GM11168 (cell line): Measurements from ENCODE around the gene GNL2.

Experiments
- in situ Hi-C: fragments of 300-500 bp; cut with MboI; formaldehyde crosslinking; loops from one replicate; pipeline ENCODE4 v1.12.0; 2022; ENCODE audit warnings: low sequenced_read_pairs; ENCODE audit not compliant: unreplicated experiment

Gene GNL2

GRCh38 chr1:37595440-37596181 is at the start of gene GNL2:
Gene GNL2 (minus strand): TSS chr1:37595937. CDS start chr1:37595822, 115 bp downstream.
- in situ Hi-C loops = no loop called here

- in situ Hi-C loops = no loop called here
These were observed 45.3 kb upstream of the GNL2 start for GRCh38 chr1:37641059-37641458.

- in situ Hi-C loops = no loop called here
These were observed 40.7 kb upstream of the GNL2 start for GRCh38 chr1:37636435-37636834.

GRCh38 chr1:37634992-37635902 is 39.5 kb upstream of the GNL2 start:
- in situ Hi-C loops = no loop called here

GRCh38 chr1:37634244-37634991 is 38.7 kb upstream of the GNL2 start, which contains the start of gene RSPO1:
Gene RSPO1 (minus strand): TSS chr1:37634892. CDS start chr1:37629661, 5,231 bp downstream.
- in situ Hi-C loops = no loop called here

- in situ Hi-C loops = no loop called here
These were observed 38.2 kb upstream of the GNL2 start for GRCh38 chr1:37633938-37634243.

GRCh38 chr1:37633040-37633937 is 37.6 kb upstream of the GNL2 start:
- in situ Hi-C loops = no loop called here

- in situ Hi-C loops = no loop called here
These were observed 35.3 kb upstream of the GNL2 start for GRCh38 chr1:37631036-37631435.

- in situ Hi-C loops = no loop called here
These were observed 34.8 kb upstream of the GNL2 start for GRCh38 chr1:37630426-37631028.

- in situ Hi-C loops = no loop called here
These were observed 34.1 kb upstream of the GNL2 start for GRCh38 chr1:37629726-37630425.

GRCh38 chr1:37629008-37629407 is 33.3 kb upstream of the GNL2 start:
- in situ Hi-C loops = no loop called here

- in situ Hi-C loops = no loop called here
These were observed 32.4 kb upstream of the GNL2 start for GRCh38 chr1:37628026-37628556.

GRCh38 chr1:37622131-37622530 is 26.4 kb upstream of the GNL2 start:
- in situ Hi-C loops = no loop called here

GRCh38 chr1:37621326-37621870 is 25.7 kb upstream of the GNL2 start:
- in situ Hi-C loops = no loop called here

- in situ Hi-C loops = no loop called here
These were observed 25.0 kb upstream of the GNL2 start for GRCh38 chr1:37620707-37621106.

GRCh38 chr1:37616330-37616729 is 20.6 kb upstream of the GNL2 start:
- in situ Hi-C loops = no loop called here

- in situ Hi-C loops = no loop called here
These were observed 18.4 kb upstream of the GNL2 start for GRCh38 chr1:37614105-37614504.

GRCh38 chr1:37612186-37612585 is 16.4 kb upstream of the GNL2 start:
- in situ Hi-C loops = no loop called here
